ENCODE measurements around the gene MCM3. TPM values are rescaled to one million over a fixed set of nuclear protein-coding genes. Genes with fewer than 3 reads are reported as not detected.

Gene MCM3
- total RNA-seq, 2 donors from 2014 or later: 168 to 172 TPM

GRCh38 chr6:52241819-52242218, 42.7 kb downstream of the MCM3 start:
- TF ChIP-seq CTCF (conservative IDR thresholded peaks at IDR 0.05): no peak
- Histone ChIP-seq H3K4me1 (ENCODE audit: control insufficient read depth, insufficient read depth, low read length) (no peaks in the 10 kb centered on the region), H3K36me3 (ENCODE audit: control insufficient read depth, insufficient read depth, low read length) (no peaks in the 10 kb centered on the region), H3K4me3 (ENCODE audit: low read length) (no peak overlapping the region), H3K9ac (ENCODE audit: extremely low read depth, low read length, poor library complexity, severe bottlenecking) (no peak overlapping the region), H3K27ac (ENCODE audit: low read depth, low read length) (no peak overlapping the region), H3K9me3 (ENCODE audit: control insufficient read depth, low read length) (no peaks in the 10 kb centered on the region), H3K27me3 (ENCODE audit: control insufficient read depth, insufficient read depth, low read length, poor library complexity, severe bottlenecking) (no peaks in the 10 kb centered on the region)
- no peak overlapping the region for H3K4me3 Mint-ChIP-seq
- no peaks in the 10 kb centered on the region for H3K27me3 Mint-ChIP-seq (ENCODE audit: insufficient read depth)
- H3K4me1 Mint-ChIP-seq: no peaks in the 10 kb centered on the region
- H3K36me3 Mint-ChIP-seq (ENCODE audit: low read depth): no peaks in the 10 kb centered on the region
- no peak for DNase-seq
- no peaks in the 10 kb centered on the region for H3K9me3 Mint-ChIP-seq
- WGBS, 2 experiments (ENCODE audit: insufficient coverage in 1 of 2, insufficient read length in 1 of 2): 81 to 83% methylated on average over 1 to 2 of the region's 2 CpGs
- no peak overlapping the region for H3K27ac Mint-ChIP-seq

GRCh38 chr6:52233975-52234823, 50.3 kb downstream of the MCM3 start:
- Histone ChIP-seq H3K9ac (ENCODE audit: extremely low read depth, low read length, poor library complexity, severe bottlenecking) (no peak overlapping the region), H3K9me3 (ENCODE audit: control insufficient read depth, low read length) (no peaks in the 10 kb centered on the region), H3K27ac (ENCODE audit: low read depth, low read length) (no peak overlapping the region), H3K4me1 (ENCODE audit: control insufficient read depth, insufficient read depth, low read length) (no peaks in the 10 kb centered on the region), H3K27me3 (ENCODE audit: control insufficient read depth, insufficient read depth, low read length, poor library complexity, severe bottlenecking) (no peaks in the 10 kb centered on the region), H3K4me3 (ENCODE audit: low read length) (no peak overlapping the region), H3K36me3 (ENCODE audit: control insufficient read depth, insufficient read depth, low read length) (no peaks in the 10 kb centered on the region)
- Mint-ChIP-seq H3K27me3 (ENCODE audit: insufficient read depth) (no peaks in the 10 kb centered on the region), H3K4me1 (no peaks in the 10 kb centered on the region), H3K27ac (no peak overlapping the region), H3K9me3 (no peaks in the 10 kb centered on the region), H3K4me3 (no peak overlapping the region), H3K36me3 (ENCODE audit: low read depth) (no peaks in the 10 kb centered on the region)
- peak; percentile 84 for DNase-seq
- peak; percentile 83 for TF ChIP-seq CTCF (conservative IDR thresholded peaks at IDR 0.05)
- WGBS, 2 experiments (ENCODE audit: insufficient coverage in 1 of 2, insufficient read length in 1 of 2): 66 to 67% methylated on average over 10 to 15 of the region's 15 CpGs

GRCh38 chr6:52233005-52233404, 51.5 kb downstream of the MCM3 start:
- Mint-ChIP-seq H3K36me3 (ENCODE audit: low read depth) (no peaks in the 10 kb centered on the region), H3K9me3 (no peaks in the 10 kb centered on the region), H3K4me3 (no peak overlapping the region), H3K4me1 (no peaks in the 10 kb centered on the region), H3K27ac (no peak overlapping the region), H3K27me3 (ENCODE audit: insufficient read depth) (no peaks in the 10 kb centered on the region)
- Histone ChIP-seq H3K4me3 (ENCODE audit: low read length) (no peak overlapping the region), H3K36me3 (ENCODE audit: control insufficient read depth, insufficient read depth, low read length) (no peaks in the 10 kb centered on the region), H3K4me1 (ENCODE audit: control insufficient read depth, insufficient read depth, low read length) (no peaks in the 10 kb centered on the region), H3K27ac (ENCODE audit: low read depth, low read length) (no peak overlapping the region), H3K27me3 (ENCODE audit: control insufficient read depth, insufficient read depth, low read length, poor library complexity, severe bottlenecking) (no peaks in the 10 kb centered on the region), H3K9me3 (ENCODE audit: control insufficient read depth, low read length) (no peaks in the 10 kb centered on the region), H3K9ac (ENCODE audit: extremely low read depth, low read length, poor library complexity, severe bottlenecking) (no peak overlapping the region)
- WGBS, 2 experiments (ENCODE audit: insufficient coverage in 1 of 2, insufficient read length in 1 of 2): 80 to 86% methylated on average over 2 to 3 of the region's 4 CpGs
- no peak for DNase-seq
- TF ChIP-seq CTCF (conservative IDR thresholded peaks at IDR 0.05): no peak
